OCI-LY7 (cell line): ENCODE results near the gene SLC66A1. TPM values are rescaled to one million over a fixed set of nuclear protein-coding genes. Genes with fewer than 3 reads are reported as not detected.

Experiments
- BruUV-seq: library from RNA; stranded (reverse); fragments of 400-500 nt; replicated peaks from 2 replicates; lab custom pipeline; 2021; lab: Mats Ljungman, UMichigan
- CTCF ChIA-PET: fragments of 300-600 bp; sonication (Branson Sonifier 250); formaldehyde crosslinking; loops from one replicate; lab custom pipeline; 2022; ENCODE audit warnings: antibody characterized with exemption; ENCODE audit not compliant: unreplicated experiment; lab: Charles Lee
- POLR2A ChIA-PET: fragments of 300-600 bp; sonication (Branson Sonifier 250); formaldehyde crosslinking; loops from one replicate; lab custom pipeline; 2022; ENCODE audit warnings: antibody characterized with exemption; lab: Charles Lee
- DNase-seq: peaks from one replicate; pipeline ENCODE4 v3.0.0-alpha.2; 2015; ENCODE audit warnings: low spot score
- H2AFZ ChIP-seq: fragments of 200-600 bp; sonication (generic), shearing (Covaris generic); 2 replicates; pipeline ENCODE4 v1.6.1; 2014; ENCODE audit warnings: mild to moderate bottlenecking, antibody characterized with exemption, low read length, moderate library complexity
- H3K27ac ChIP-seq: fragments of 200-600 bp; sonication (generic); 2 replicates; pipeline ENCODE4 v1.5.1; 2014; ENCODE audit warnings: mixed run types, low read depth, mild to moderate bottlenecking, moderate library complexity, low read length, inconsistent platforms; ENCODE audit not compliant: poor library complexity, severe bottlenecking
- H3K36me3 ChIP-seq: fragments of 200-600 bp; sonication (generic); 2 replicates; pipeline ENCODE4 v1.6.1; 2014; ENCODE audit warnings: mild to moderate bottlenecking, antibody characterized with exemption, low read length, moderate library complexity, mixed read lengths; ENCODE audit not compliant: insufficient read depth
- H3K4me1 ChIP-seq: fragments of 200-600 bp; sonication (generic); 2 replicates; pipeline ENCODE4 v1.5.1; 2014; ENCODE audit warnings: mild to moderate bottlenecking, low read length; ENCODE audit not compliant: insufficient read depth, poor library complexity, severe bottlenecking
- H3K4me2 ChIP-seq: fragments of 200-600 bp; sonication (generic); 2 replicates; pipeline ENCODE4 v1.6.1; 2014; ENCODE audit warnings: mild to moderate bottlenecking, low read length
- H3K4me3 ChIP-seq: fragments of 200-600 bp; sonication (generic); 2 replicates; pipeline ENCODE4 v1.5.1; 2014; ENCODE audit warnings: mild to moderate bottlenecking, low read depth, low read length; ENCODE audit not compliant: poor library complexity, severe bottlenecking
- H3K79me2 ChIP-seq: fragments of 200-600 bp; sonication (generic); 2 replicates; pipeline ENCODE4 v1.6.1; 2016; ENCODE audit warnings: low read depth, mild to moderate bottlenecking, low read length, moderate library complexity, mixed read lengths; ENCODE audit not compliant: insufficient read depth
- H3K9me2 ChIP-seq: fragments of 200-600 bp; sonication (generic); 2 replicates; pipeline ENCODE4 v1.6.1; 2016; ENCODE audit warnings: mild to moderate bottlenecking, low read length, mixed read lengths; ENCODE audit not compliant: insufficient read depth
- H3K9me3 ChIP-seq: fragments of 200-600 bp; sonication (generic); 2 replicates; pipeline ENCODE4 v1.6.1; 2014; ENCODE audit warnings: mild to moderate bottlenecking, mixed run types, low read length, mixed read lengths
- H4K20me1 ChIP-seq: fragments of 200-600 bp; sonication (generic); 2 replicates; pipeline ENCODE4 v1.6.1; 2014; ENCODE audit warnings: mild to moderate bottlenecking, antibody characterized with exemption, low read length, moderate library complexity, mixed read lengths; ENCODE audit not compliant: insufficient read depth
- EZH2phosphoT487 ChIP-seq: fragments of 200-600 bp; sonication (generic); IDR thresholded peaks from 2 replicates; pipeline ENCODE4 v1.6.1; 2018; ENCODE audit warnings: low read depth, borderline replicate concordance, mild to moderate bottlenecking, mixed run types, antibody characterized with exemption, low read length, moderate library complexity, mixed read lengths
- intact Hi-C: fragments of 100-400 bp; cut with micrococcal nuclease; formaldehyde crosslinking; loops from one replicate; pipeline ENCODE4 v1.10.0; 2022; ENCODE audit not compliant: unreplicated experiment
- total RNA-seq, 2 experiments: library from RNA; depleted of rRNA in 1 of 2; stranded (reverse); fragments of >200 nt in 1 of 2; shearing (Covaris generic) in 1 of 2; gene quantifications; 2 replicates each; pipeline ENCODE4 v1.2.3, GENCODE V29; 2014 to 2022
- TF ChIP-seq, protein P1 (sequence below): fragments of 200-600 bp; sonication (generic); conservative IDR thresholded peaks from 2 replicates; pipeline ENCODE4 v1.5.1; 2014; ENCODE audit warnings: mild to moderate bottlenecking, antibody characterized with exemption, low read length, moderate library complexity, mixed read lengths

The SLC66A1 gene
- total RNA-seq, 2 experiments from 2014 or later = 14.9 to 21.0 TPM

GRCh38 chr1:19305880-19306279, 6.2 kb upstream of the SLC66A1 start:
- Histone ChIP-seq H3K4me3 (no peak overlapping the region), H3K4me2 (no peak overlapping the region), H3K9me2 (no peaks in the 10 kb centered on the region), H3K36me3 (peaks cover 53% of the 10 kb centered on the region), H4K20me1 (no peaks in the 10 kb centered on the region), H3K9me3 (no peaks in the 10 kb centered on the region), H3K27ac (no peak overlapping the region), H2AFZ (no peak overlapping the region), H3K79me2 (peaks cover 3% of the 10 kb centered on the region; the same call in 1 of the 2 replicates), H3K4me1 (peaks cover 4% of the 10 kb centered on the region)
- intact Hi-C loops = no loop called here
- ChIA-PET POLR2A (no interaction called here), CTCF (no interaction called here)
- DNase-seq = no peak
- BruUV-seq = no TSS peak
- TF ChIP-seq, protein P1, sequence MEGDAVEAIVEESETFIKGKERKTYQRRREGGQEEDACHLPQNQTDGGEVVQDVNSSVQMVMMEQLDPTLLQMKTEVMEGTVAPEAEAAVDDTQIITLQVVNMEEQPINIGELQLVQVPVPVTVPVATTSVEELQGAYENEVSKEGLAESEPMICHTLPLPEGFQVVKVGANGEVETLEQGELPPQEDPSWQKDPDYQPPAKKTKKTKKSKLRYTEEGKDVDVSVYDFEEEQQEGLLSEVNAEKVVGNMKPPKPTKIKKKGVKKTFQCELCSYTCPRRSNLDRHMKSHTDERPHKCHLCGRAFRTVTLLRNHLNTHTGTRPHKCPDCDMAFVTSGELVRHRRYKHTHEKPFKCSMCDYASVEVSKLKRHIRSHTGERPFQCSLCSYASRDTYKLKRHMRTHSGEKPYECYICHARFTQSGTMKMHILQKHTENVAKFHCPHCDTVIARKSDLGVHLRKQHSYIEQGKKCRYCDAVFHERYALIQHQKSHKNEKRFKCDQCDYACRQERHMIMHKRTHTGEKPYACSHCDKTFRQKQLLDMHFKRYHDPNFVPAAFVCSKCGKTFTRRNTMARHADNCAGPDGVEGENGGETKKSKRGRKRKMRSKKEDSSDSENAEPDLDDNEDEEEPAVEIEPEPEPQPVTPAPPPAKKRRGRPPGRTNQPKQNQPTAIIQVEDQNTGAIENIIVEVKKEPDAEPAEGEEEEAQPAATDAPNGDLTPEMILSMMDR = 0 out of 2 replicates have a peak, but pooled peaks have one; percentile 25
- TF ChIP-seq EZH2phosphoT487 = no peak

GRCh38 chr1:19306941-19307340, 5.2 kb upstream of the SLC66A1 start:
- Histone ChIP-seq H3K9me3 (no peaks in the 10 kb centered on the region), H3K27ac (no peak overlapping the region), H4K20me1 (no peaks in the 10 kb centered on the region), H2AFZ (no peak overlapping the region), H3K4me2 (no peak overlapping the region), H3K79me2 (peaks cover 9% of the 10 kb centered on the region; the same call in 1 of the 2 replicates), H3K36me3 (peaks cover 53% of the 10 kb centered on the region), H3K4me1 (peaks cover 11% of the 10 kb centered on the region), H3K4me3 (no peak overlapping the region), H3K9me2 (no peaks in the 10 kb centered on the region)
- ChIA-PET POLR2A (interaction anchor here (0.6 kb wide), 2 partner anchors 26 to 237 kb away, joined by 3 read pairs; no protein-coding TSS in a partner anchor), CTCF (no interaction called here)
- BruUV-seq = no TSS peak
- intact Hi-C loops = no loop called here
- no peak for DNase-seq
- TF ChIP-seq, protein P1 = no peak
- no peak for TF ChIP-seq EZH2phosphoT487

DNA sequence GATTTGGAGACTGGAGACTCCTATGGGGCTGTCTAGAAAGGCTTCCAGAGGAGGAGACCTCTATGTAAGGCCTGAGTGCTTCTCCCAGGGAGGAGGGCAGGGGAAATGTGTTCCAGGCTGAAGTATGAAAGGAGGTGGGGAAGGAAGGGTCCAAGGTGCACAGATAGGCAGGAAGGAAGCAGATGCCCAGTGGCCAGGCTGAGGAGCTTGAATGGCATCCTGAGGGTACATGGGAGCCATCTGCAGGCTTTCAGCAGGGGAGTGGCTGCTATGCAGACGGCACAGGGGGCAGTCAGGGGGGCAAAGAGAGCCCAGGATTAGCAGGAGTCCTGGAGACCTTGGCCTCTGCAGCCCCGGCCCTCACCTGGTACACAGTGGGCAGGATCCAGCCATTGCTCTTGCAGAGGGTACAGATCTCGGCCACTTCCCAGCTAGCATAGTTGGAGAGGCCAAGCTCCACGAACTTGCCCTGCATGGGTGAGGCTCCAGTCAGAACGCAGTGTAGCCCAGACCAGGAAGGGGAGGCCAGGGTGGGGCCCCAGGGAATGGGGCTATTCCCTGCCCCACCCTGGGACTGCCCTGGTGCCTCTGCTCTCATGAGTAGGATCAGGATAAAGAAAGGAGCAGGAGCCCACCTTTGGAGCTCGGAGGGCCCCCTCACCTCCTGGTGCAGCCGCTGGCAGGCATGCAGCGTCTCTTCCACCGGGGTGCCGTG, 4.2 kb upstream of the SLC66A1 start:
- Histone ChIP-seq H3K36me3 (peaks cover 44% of the 10 kb centered on the region), H3K27ac (no peak overlapping the region), H3K4me3 (no peak overlapping the region), H3K4me2 (no peak overlapping the region), H4K20me1 (no peaks in the 10 kb centered on the region), H3K9me3 (no peaks in the 10 kb centered on the region), H3K79me2 (peaks cover 11% of the 10 kb centered on the region; the same call in 1 of the 2 replicates), H3K4me1 (peaks cover 15% of the 10 kb centered on the region), H2AFZ (no peak overlapping the region), H3K9me2 (no peaks in the 10 kb centered on the region)
- POLR2A ChIA-PET = no interaction called here
- intact Hi-C loops = no loop called here
- CTCF ChIA-PET = no interaction called here
- no TSS peak for BruUV-seq
- DNase-seq = no peak
- no peak for TF ChIP-seq EZH2phosphoT487
- TF ChIP-seq, protein P1 = no peak
